ENCODE data around the gene PARD3. TPM values are rescaled to one million over a fixed set of nuclear protein-coding genes. Genes with fewer than 3 reads are reported as not detected.

Gene PARD3
- total RNA-seq, 1 experiment from 2014 or later = 154 TPM

GRCh38 chr10:34224639-34225038 is 590.5 kb downstream of the PARD3 start:
- Histone ChIP-seq H3K9me3 (ENCODE audit: low read length) (no peaks in the 10 kb centered on the region), H3K79me2 (ENCODE audit: low read length) (no peaks in the 10 kb centered on the region), H3K36me3 (ENCODE audit: low read depth, low read length) (no peaks in the 10 kb centered on the region), H3K9ac (ENCODE audit: low read length) (no peak overlapping the region), H3K4me3 (ENCODE audit: low read length) (no peak overlapping the region), H3F3A (ENCODE audit: low read length, unreplicated experiment) (no peaks in the 10 kb centered on the region), H4K20me1 (ENCODE audit: low read length) (no peaks in the 10 kb centered on the region), H3K27me3 (ENCODE audit: low read length) (no peaks in the 10 kb centered on the region), H3K4me2 (ENCODE audit: low read length) (no peak overlapping the region), H2AFZ (ENCODE audit: low read length) (no peak overlapping the region), H3K9me2 (replicated peaks; ENCODE audit: low read length) (no peaks in the 10 kb centered on the region), H3K4me1 (ENCODE audit: insufficient read depth, low read length) (peaks cover 11% of the 10 kb centered on the region; the same call in 1 of the 2 replicates), H3K27ac (ENCODE audit: low read length) (no peak overlapping the region)
- no peak for TF ChIP-seq EZH2phosphoT487 (IDR thresholded peaks at IDR 0.05; ENCODE audit: borderline replicate concordance, low read length)
- TF ChIP-seq CTCF (conservative IDR thresholded peaks at IDR 0.05; ENCODE audit: low read depth, low read length) = no peak
- no peak for TF ChIP-seq EZH2 (IDR thresholded peaks at IDR 0.05; ENCODE audit: low read length, unreplicated experiment)
- intact Hi-C loops (cut with micrococcal nuclease) = no loop called here
- BruUV-seq (replicated peaks) = no TSS peak
- DNase-seq = no peak
- no peak for ATAC-seq
- CTCF ChIA-PET = interaction anchor here (0.9 kb wide), 1 partner anchor 414 kb away, joined by 5 read pairs; no protein-coding TSS in a partner anchor
- POLR2A ChIA-PET (ENCODE audit: unreplicated experiment) = interaction anchor here (0.7 kb wide), 2 partner anchors 389 to 891 kb away, joined by 3 to 4 read pairs; no protein-coding TSS in a partner anchor

- no peak overlapping the region for H2AFZ ChIP-seq (ENCODE audit: low read length)
- intact Hi-C loops (cut with micrococcal nuclease) = loop anchor here (1.0 to 2.0 kb wide), 2 partner anchors 415 to 893 kb away; no protein-coding TSS in a partner anchor
- H3K27ac ChIP-seq (ENCODE audit: low read length) = no peak overlapping the region
- H3K27me3 ChIP-seq (ENCODE audit: low read length) = no peaks in the 10 kb centered on the region
- H4K20me1 ChIP-seq (ENCODE audit: low read length) = no peaks in the 10 kb centered on the region
- CTCF ChIA-PET = no interaction called here
- H3K9ac ChIP-seq (ENCODE audit: low read length) = no peak overlapping the region
- H3K4me3 ChIP-seq (ENCODE audit: low read length) = no peak overlapping the region
- no peaks in the 10 kb centered on the region for H3K36me3 ChIP-seq (ENCODE audit: low read depth, low read length)
- no peaks in the 10 kb centered on the region for H3K9me3 ChIP-seq (ENCODE audit: low read length)
- H3K4me2 ChIP-seq (ENCODE audit: low read length) = no peak overlapping the region
- DNase-seq (peak; percentile 35), ATAC-seq (peak; percentile 18; the same call in 1 of the 2 replicates)
- TF ChIP-seq CTCF (conservative IDR thresholded peaks at IDR 0.05; ENCODE audit: low read depth, low read length) (peak; percentile 78), EZH2 (IDR thresholded peaks at IDR 0.05; ENCODE audit: low read length, unreplicated experiment) (no peak)
- no peaks in the 10 kb centered on the region for H3K9me2 ChIP-seq (replicated peaks; ENCODE audit: low read length)
- H3K79me2 ChIP-seq (ENCODE audit: low read length) = no peaks in the 10 kb centered on the region
- H3K4me1 ChIP-seq (ENCODE audit: insufficient read depth, low read length) = peaks cover 11% of the 10 kb centered on the region; the same call in 1 of the 2 replicates
- BruUV-seq (replicated peaks) = no TSS peak
- H3F3A ChIP-seq (ENCODE audit: low read length, unreplicated experiment) = no peaks in the 10 kb centered on the region
- POLR2A ChIA-PET (ENCODE audit: unreplicated experiment) = interaction anchor here (0.5 kb wide), 1 partner anchor 112 kb away, joined by 3 read pairs; no protein-coding TSS in a partner anchor
Measured at GRCh38 chr10:34223658-34224057, 591.4 kb downstream of the PARD3 start.

- no peaks in the 10 kb centered on the region for H3K27me3 ChIP-seq (ENCODE audit: low read length)
- H4K20me1 ChIP-seq (ENCODE audit: low read length) = no peaks in the 10 kb centered on the region
- peak; percentile 42 for DNase-seq
- ChIA-PET CTCF (interaction anchor here (0.6 kb wide), 1 partner anchor 888 kb away, joined by 12 read pairs; the partner anchor contains the start of gene NRP1), POLR2A (ENCODE audit: unreplicated experiment) (no interaction called here)
- H3F3A ChIP-seq (ENCODE audit: low read length, unreplicated experiment) = no peaks in the 10 kb centered on the region
- peak; percentile 49 for ATAC-seq
- H3K9ac ChIP-seq (ENCODE audit: low read length) = no peak overlapping the region
- no peaks in the 10 kb centered on the region for H3K36me3 ChIP-seq (ENCODE audit: low read depth, low read length)
- H3K27ac ChIP-seq (ENCODE audit: low read length) = no peak overlapping the region
- no peaks in the 10 kb centered on the region for H3K79me2 ChIP-seq (ENCODE audit: low read length)
- TF ChIP-seq EZH2 (IDR thresholded peaks at IDR 0.05; ENCODE audit: low read length, unreplicated experiment) (no peak), EZH2phosphoT487 (IDR thresholded peaks at IDR 0.05; ENCODE audit: borderline replicate concordance, low read length) (no peak), CTCF (conservative IDR thresholded peaks at IDR 0.05; ENCODE audit: low read depth, low read length) (peak; percentile 56)
- no peak overlapping the region for H3K4me3 ChIP-seq (ENCODE audit: low read length)
- intact Hi-C loops (cut with micrococcal nuclease) = loop anchor here (2.0 kb wide), 1 partner anchor 892 kb away; no protein-coding TSS in a partner anchor
- BruUV-seq (replicated peaks) = no TSS peak
- no peak overlapping the region for H2AFZ ChIP-seq (ENCODE audit: low read length)
- no peaks in the 10 kb centered on the region for H3K9me3 ChIP-seq (ENCODE audit: low read length)
- no peaks in the 10 kb centered on the region for H3K9me2 ChIP-seq (replicated peaks; ENCODE audit: low read length)
- H3K4me1 ChIP-seq (ENCODE audit: insufficient read depth, low read length) = peaks cover 11% of the 10 kb centered on the region; the same call in 1 of the 2 replicates
- no peak overlapping the region for H3K4me2 ChIP-seq (ENCODE audit: low read length)
Measured at GRCh38 chr10:34222359-34222758, 592.7 kb downstream of the PARD3 start.
